ENCODE results near the gene RAD18.

DNA sequence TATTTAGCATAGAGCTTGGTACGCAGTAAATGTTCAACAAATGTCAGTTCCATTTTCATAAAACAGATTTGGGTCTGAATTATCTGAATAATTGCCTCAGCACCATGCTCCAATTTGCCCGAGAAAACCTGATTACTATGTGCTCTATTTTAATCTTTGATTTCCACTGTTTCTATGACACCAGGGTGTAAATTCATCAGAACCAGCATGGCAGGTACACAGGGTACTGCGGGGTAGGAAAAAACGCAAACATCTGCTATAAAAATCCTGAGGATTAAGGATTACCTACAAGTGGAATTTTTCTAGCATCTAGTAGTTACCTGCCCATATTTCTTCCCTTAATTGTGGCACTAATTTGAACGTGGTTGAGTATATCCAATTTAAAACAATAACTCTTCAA, 70.3 kb downstream of the RAD18 start:
- no peak for TF ChIP-seq BCL6B (tag by site-specific recombination; IDR thresholded peaks at IDR 0.05)
- no peak for TF ChIP-seq ZNF664 (tag by site-specific recombination; IDR thresholded peaks at IDR 0.05)
- TF ChIP-seq ZIC2 (tag by site-specific recombination; IDR thresholded peaks at IDR 0.05): no peak
- no peak for TF ChIP-seq ZNF580 (tag by site-specific recombination; IDR thresholded peaks at IDR 0.05)
- TF ChIP-seq YY1 (tag by site-specific recombination; IDR thresholded peaks at IDR 0.05): no peak
- TF ChIP-seq CTCF (tag by site-specific recombination; IDR thresholded peaks at IDR 0.05): no peak
- TF ChIP-seq PRDM2 (tag by site-specific recombination; IDR thresholded peaks at IDR 0.05; ENCODE audit: borderline replicate concordance): no peak
- TF ChIP-seq ZBTB21 (tag by site-specific recombination; IDR thresholded peaks at IDR 0.05): no peak
- no peak for TF ChIP-seq BCL11A (tag by site-specific recombination; IDR thresholded peaks at IDR 0.05; ENCODE audit: low read depth)
- TF ChIP-seq ZNF768 (tag by site-specific recombination; IDR thresholded peaks at IDR 0.05): no peak
- no peak for TF ChIP-seq GLIS1 (tag by site-specific recombination; IDR thresholded peaks at IDR 0.05)
- no peak for TF ChIP-seq ZNF776 (tag by site-specific recombination; IDR thresholded peaks at IDR 0.05; ENCODE audit: borderline replicate concordance)
- no peak for TF ChIP-seq ZNF121 (tag by site-specific recombination; IDR thresholded peaks at IDR 0.05)
- no peak for TF ChIP-seq REST (tag by site-specific recombination; IDR thresholded peaks at IDR 0.05)
